ENCODE results near the gene ITPKB.
A peak's percentile ranks its signal among the peaks of the same experiment; 100 is the strongest.

DNA sequence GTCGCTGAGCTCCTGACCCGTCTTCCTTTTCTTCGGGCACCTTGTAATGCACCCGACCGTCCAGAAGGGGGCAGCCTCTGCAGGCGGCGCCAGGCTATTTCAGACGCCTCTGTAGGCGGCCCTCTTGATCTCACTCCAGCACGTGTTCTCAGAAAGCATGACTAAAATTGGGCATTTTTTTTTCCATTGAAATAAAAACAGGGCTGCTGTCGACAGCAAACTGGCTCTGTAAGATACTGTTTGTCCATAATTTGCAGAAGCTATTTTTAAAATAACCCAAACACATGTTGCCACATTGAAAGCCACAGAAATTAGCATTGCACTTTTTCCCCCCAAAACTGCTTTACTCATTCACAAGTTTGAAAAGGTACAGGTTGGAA, 112.5 kb downstream of the ITPKB start:
- TF ChIP-seq, protein P1, sequence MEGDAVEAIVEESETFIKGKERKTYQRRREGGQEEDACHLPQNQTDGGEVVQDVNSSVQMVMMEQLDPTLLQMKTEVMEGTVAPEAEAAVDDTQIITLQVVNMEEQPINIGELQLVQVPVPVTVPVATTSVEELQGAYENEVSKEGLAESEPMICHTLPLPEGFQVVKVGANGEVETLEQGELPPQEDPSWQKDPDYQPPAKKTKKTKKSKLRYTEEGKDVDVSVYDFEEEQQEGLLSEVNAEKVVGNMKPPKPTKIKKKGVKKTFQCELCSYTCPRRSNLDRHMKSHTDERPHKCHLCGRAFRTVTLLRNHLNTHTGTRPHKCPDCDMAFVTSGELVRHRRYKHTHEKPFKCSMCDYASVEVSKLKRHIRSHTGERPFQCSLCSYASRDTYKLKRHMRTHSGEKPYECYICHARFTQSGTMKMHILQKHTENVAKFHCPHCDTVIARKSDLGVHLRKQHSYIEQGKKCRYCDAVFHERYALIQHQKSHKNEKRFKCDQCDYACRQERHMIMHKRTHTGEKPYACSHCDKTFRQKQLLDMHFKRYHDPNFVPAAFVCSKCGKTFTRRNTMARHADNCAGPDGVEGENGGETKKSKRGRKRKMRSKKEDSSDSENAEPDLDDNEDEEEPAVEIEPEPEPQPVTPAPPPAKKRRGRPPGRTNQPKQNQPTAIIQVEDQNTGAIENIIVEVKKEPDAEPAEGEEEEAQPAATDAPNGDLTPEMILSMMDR (IDR thresholded peaks at IDR 0.05) = peak; percentile 87 to 98 (median 89)
- TF ChIP-seq POLR2A (IDR thresholded peaks at IDR 0.05) = no peak
- TF ChIP-seq EP300 (IDR thresholded peaks at IDR 0.05) = peak in 1 of 4 donors; percentile 1
